ENCODE measurements around the gene IMMP2L. TPM values are rescaled to one million over a fixed set of nuclear protein-coding genes. Genes with fewer than 3 reads are reported as not detected.
A peak's percentile ranks its signal among the peaks of the same experiment; 100 is the strongest.
"Not testable (repeated sequence)": the region's sequence is repeated elsewhere in the genome, so short reads cannot be mapped to it uniquely, and the experiment has no call there.

The IMMP2L gene
- total RNA-seq, 1 donor from 2014 or later = 13.8 TPM

DNA sequence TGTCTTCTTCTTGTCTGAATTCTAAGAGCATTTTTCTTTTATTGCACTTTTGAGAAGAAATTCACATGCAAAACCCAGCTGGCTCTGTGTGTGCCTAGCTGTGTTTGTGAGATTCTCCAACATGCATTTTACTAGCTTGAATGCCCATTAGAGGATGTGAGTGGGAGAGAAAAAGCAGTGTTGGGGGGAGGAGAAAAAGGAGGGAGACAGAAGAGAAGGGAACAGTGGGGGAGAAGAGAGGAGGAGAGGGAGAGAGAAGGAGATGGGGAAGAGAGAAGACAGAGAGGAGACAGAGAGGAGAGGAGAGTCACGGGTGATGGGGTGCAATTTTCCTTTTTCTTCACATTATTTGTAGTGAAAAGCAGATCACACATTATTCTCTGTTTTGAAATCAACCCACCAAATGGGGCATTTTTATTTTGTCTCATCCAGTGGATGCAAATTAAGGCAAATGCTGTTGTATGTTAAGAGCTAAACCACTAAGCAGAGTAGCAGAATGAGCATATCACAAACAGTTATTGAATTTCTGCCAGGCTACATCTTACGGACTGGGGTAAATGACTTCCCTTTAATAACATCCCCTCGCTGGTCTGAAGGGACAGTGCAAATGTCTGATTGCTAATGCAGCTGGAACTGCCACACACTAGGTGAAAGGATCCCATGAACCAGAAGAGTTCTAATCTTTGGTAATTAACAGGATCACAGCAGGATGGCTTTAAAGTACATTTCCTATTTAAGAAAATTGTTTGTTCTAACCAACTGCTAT, 470.5 kb downstream of the IMMP2L start:
- peak; percentile 19 for ATAC-seq

GRCh38 chr7:111090846-111091245, 471.4 kb downstream of the IMMP2L start, which contains the start of gene LRRN3:
Gene LRRN3, plus strand, starts transcription at chr7:111091127. Its CDS starts 31,646 bp downstream, at chr7:111122773.
- no peak for DNase-seq (ENCODE audit: low spot score)
- peak; percentile 58 for ATAC-seq

More for the DNA sequence above, 470.5 kb downstream of the IMMP2L start:
- DNase-seq (ENCODE audit: low spot score) = no peak

GRCh38 chr7:111089822-111090426, 472.4 kb downstream of the IMMP2L start:
- DNase-seq (ENCODE audit: low spot score) = no peak
- peak; percentile 87 for ATAC-seq

DNA sequence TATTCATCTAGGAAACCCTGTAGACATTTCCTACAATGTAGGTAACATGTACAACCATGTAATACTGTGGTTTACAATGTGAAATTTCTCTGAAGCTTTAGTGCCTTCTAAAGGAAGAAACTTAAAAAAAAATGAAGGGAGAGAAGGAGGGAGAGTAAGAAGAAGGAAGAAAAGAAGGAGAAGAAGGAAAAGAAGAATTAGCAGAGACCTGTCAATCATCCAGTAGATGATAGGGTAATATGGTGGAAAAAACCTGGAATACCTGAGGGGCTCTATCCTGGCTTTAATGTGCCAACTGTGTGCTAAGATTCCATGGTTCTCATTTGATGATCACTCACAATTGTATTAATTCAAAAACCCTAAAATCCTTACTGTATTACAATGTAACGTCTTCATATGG, 474.0 kb downstream of the IMMP2L start:
- no peak for DNase-seq (ENCODE audit: low spot score)
- no peak for ATAC-seq

DNA sequence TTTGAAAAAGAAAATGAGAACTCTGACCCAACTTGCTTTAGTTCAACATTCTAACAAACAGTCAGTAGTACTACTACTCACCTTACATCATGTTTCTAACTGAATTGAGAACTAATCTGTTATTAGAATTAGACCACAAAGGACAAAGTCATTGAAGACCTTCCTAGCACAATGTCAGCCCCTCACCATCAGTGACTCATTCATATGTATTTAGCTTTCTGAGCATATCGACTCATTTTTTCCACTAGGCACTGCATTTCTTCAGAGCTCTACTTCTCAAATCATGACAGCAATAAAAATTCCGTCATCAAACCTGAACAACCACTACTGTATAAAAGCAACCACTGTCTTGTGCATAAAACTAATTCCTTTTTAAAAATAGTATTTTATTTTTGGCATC, 475.8 kb downstream of the IMMP2L start:
- ATAC-seq (no peak), DNase-seq (ENCODE audit: low spot score) (no peak)

DNA sequence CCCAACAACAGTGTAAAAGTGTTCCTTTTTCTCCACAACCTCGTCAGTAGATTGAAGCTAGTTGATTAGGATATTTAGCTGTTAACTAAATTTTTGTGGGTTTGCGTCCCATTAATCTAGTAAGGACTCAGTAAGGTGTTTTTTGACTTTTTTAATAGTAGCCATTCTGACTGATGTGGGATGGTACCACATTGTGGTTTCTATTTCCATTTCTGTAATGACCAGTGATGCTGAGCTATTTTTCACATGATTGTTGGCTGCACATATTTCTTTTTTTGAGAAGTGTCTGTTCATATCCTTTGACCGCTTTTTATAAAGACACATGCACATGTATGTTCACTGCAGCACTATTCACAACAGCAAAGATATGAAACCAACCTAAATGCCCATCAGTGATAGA, 476.9 kb downstream of the IMMP2L start:
- ATAC-seq (no peak), DNase-seq (ENCODE audit: low spot score) (no peak)

DNA sequence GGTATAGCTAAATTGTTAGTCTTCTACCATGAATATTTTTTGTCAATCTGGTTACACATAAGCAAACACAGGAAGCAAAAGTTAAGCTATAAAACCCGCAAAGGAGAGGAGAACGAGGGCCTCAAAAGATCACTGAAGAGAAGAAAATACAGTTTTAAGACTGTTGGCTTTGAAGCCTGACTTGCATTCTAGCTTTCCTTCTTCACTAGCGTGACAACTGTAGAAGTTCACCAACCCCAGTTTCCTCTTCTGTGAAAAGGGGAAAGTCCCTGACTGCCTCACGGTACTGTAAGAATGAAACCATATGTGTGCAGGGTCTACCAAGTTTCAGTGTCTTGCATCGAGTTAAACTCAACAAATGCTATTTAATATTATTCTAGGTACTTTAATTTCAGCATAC, 478.9 kb downstream of the IMMP2L start:
- ATAC-seq = no peak
- DNase-seq (ENCODE audit: low spot score) = no peak

DNA sequence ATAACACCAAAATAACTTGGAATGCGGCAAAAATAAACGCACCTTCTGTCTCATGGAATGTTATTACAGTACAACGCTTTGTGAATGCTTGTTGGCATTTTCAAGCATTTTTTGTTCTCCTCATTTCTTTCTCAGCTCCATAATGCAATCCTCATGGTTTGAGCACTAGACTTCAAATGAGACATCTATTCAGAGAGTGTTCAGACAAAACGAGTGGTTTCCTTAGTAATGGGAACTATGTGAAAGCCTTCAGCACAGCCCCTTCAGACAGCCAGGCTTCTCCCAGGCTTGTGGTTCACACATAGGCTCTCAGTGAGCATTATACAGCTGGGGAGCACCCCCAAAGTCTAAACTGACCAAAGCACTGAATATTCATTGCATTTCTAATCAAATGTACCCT, 479.9 kb downstream of the IMMP2L start:
- no peak for ATAC-seq
- DNase-seq (ENCODE audit: low spot score) = no peak

GRCh38 chr7:111081546-111082267, 480.6 kb downstream of the IMMP2L start:
- no peak for DNase-seq (ENCODE audit: low spot score)
- no peak for ATAC-seq

GRCh38 chr7:111080495-111081105, 481.7 kb downstream of the IMMP2L start:
- DNase-seq (ENCODE audit: low spot score) (no peak), ATAC-seq (no peak)

- no peak for DNase-seq (ENCODE audit: low spot score)
- ATAC-seq = no peak
These were observed 485.3 kb downstream of the IMMP2L start for GRCh38 chr7:111077001-111077400.

DNA sequence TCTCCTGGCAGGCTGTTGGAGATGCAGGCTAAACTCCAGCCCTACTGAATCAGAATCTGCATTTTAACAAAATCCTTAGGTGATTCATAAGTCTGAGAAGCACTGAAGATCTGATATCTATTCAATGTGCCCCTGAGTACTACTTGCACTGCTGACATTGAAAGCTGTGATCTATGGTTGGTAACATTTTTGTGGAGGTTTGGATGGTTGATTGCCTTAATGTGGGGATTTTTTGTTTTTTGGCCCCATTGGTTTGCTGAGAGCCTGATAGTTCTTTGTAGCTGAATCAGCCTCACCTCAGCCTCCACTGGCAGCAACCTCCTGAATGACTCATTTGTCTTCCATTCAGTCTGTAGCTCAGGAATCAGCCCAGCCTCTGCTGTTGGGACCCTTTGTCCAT, 486.1 kb downstream of the IMMP2L start:
- no peak for ATAC-seq

DNA sequence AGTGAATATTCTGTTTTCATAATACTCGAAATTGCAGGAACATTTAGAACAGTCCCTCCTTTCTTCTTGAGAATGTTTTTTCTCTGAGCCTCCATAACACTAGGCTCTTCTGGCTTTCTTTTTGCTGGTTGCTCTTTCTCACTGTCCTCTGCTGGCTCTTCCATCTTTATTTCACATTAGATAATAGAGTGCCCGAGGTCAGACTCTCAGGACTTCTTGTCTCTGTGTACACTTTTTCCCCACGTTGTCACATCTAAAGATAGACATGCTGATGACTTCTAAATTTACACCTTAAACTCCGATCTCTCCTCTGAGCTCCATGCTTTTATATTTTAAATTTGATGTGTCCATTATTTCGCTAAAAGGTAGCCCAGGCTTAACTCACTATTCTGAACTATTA, 486.8 kb downstream of the IMMP2L start:
- ATAC-seq (no peak), DNase-seq (ENCODE audit: low spot score) (no peak)

More for the DNA sequence above, 486.1 kb downstream of the IMMP2L start:
- no peak for DNase-seq (ENCODE audit: low spot score)

GRCh38 chr7:111074748-111075146, 487.5 kb downstream of the IMMP2L start:
- no peak for ATAC-seq
- no peak for DNase-seq (ENCODE audit: low spot score)

DNA sequence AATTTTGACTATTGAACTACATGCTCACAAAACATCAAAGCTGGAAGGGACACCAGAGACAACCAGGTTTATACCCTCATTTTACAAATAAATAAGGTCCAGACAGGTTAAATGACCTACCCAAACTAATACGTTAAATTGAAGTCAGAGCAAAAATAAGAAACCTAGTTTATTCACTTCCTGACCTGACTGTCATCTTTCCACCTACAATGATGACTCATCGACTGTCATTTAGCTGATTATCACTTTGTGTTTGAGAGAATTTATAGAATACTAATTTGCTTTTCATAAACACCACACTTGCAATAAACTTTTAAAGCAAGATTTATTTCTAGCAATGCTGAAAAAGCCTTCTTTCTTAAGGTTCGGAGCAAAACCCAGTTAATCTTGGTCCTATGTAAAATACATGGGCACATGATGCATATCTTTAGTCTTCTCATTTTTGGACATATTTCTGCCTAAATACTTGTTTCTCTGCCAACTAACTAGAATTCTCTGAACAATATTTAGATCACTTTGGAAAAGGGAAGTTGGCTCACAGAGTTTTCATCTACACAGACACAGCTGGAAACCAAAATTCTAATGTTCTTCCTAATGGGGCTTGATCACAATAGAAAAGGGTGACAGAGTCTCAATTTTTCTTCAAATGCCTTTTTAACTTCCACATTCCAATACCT, 488.1 kb downstream of the IMMP2L start:
- DNase-seq (ENCODE audit: low spot score) (no peak), ATAC-seq (no peak)

GRCh38 chr7:111072658-111073057, 489.6 kb downstream of the IMMP2L start:
- ATAC-seq; DNase-seq (ENCODE audit: low spot score): not testable (repeated sequence)

DNA sequence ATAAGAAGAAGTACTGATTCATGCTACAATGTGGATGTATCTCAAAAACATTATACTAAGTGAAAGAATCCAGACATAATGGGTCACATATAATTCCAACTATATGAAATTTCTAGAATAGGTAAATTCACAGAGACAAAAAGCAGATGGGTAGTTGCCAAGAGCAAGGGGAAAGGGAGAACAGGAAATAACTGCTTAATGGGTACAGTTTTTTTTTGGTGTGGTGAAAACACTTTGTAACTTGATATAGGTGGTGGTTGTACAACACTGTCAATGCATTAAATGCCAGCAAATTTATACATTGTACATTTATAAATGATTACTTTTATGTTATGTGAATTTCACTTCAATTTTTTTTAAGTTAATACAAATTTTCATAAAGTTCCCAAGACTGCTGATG, 490.7 kb downstream of the IMMP2L start:
- no peak for DNase-seq (ENCODE audit: low spot score)
- no peak for ATAC-seq

- ATAC-seq (no peak), DNase-seq (ENCODE audit: low spot score) (no peak)
These were observed 493.7 kb downstream of the IMMP2L start for GRCh38 chr7:111068618-111069017.

DNA sequence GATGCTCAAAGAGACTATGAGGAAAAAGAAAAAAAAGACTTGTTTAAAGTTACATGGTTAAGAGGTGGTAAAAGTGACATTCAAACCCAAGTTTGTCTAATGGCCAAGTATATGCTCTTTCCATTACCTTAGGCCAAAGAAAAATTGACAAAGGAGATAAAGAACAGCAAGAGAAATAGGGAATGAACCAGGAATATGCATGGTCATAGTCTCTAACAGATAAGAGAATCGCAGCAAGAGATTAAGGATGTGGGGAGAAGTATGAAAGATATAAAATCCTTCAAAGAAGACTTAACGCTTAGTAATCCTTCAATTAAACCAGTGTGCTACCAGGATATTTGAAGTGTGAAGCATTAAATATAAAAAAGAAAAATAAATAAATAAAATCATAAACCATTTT, 494.6 kb downstream of the IMMP2L start:
- ATAC-seq (no peak), DNase-seq (ENCODE audit: low spot score) (no peak)

DNA sequence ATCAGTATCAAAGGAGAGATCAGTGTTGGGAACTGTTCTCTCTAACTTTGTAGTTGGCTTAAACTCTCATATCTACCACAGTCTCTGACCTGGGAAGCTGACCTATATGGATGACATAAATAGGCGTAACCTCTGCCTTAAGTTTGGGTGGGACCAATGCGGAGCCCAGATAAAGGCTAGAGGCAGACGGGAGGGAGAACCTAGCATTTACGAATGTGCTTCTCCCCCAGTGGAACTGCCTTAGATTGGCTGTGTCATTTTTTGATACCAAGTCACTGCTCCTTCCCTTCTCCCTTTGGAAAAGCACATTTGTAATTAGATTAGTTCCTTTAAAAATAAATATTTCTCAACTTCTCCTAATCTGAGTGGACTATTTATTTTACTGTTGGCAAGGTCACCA, 495.0 kb downstream of the IMMP2L start:
- no peak for DNase-seq (ENCODE audit: low spot score)
- no peak for ATAC-seq

DNA sequence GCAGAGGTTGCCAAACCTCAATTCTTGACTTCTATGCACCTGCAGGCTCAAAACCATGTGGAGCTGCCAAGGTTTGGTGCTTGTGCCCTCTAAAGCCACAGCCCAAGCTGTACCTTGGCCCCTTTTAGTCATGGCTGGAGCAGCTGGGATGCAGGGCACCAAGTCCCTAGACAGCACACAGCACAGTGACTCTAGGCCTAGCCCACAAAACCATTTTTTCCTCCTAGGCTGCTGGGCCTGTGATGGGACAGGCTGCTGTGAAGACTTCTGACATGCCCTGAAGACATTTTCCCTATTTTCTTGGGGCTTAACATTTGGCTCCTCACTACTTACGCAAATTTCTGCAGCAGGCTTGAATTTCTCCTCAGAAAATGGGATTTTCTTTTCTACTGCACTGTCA, 499.1 kb downstream of the IMMP2L start:
- DNase-seq (ENCODE audit: low spot score) = no peak

More for the DNA sequence above, 499.1 kb downstream of the IMMP2L start:
- no peak for ATAC-seq

Data from left lobe of liver (tissue), 2 donors.